OCI-M2 (cell line): ENCODE data around the gene PRRC2A.

ENCODE experiments used
- DNase-seq: peaks from one replicate; lab custom pipeline; 2025; ENCODE audit not compliant: unreplicated experiment; lab: John Stamatoyannopoulos, UW

The PRRC2A gene

DNA sequence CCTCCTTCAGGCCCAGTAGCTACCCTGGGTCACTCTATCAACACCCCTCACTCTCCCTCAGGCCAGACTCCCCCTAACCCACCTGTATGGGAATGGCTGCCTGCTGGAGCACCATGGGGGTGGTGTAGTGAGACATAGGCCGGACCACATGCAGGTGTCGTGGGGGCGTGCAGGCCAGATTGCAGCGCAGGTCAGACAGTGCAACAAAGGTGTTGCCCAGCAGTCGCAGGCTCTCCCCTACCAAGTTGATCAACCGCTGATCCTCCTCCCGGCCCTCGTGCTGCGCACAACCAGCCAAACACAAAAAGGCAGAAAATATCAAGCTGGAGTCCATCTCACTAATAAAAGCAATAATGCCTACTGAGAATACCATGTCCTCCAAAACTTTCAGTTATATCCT, 24.8 kb downstream of the PRRC2A start:
- DNase-seq = no peak

DNA sequence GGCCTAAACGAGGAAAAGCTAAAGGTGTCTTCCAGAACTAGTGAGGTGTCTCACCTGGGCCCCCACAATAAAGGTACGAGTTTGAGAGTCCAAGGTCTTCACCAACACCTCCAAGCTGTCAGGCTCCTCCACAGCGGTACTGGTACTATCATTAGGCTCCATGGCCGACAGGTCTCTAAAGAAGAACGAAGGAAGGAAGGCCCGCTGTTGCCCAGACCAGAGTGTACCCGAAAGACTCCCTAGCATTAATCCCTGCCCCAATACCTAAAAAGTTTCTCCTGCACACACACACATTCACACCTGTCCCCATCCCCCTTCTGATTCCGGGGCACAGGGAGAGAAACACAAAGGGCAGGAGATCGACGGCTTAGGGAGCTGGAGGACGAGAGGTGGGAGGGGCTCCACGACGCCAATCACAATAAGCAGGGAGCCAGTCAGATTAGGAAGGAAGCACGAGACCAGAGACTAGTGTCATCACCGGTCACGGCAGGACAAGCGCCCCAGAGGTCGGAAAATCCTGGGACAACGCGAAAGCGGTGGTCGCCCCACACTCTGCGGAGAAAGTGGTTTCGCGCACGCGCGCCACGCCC, 31.2 kb downstream of the PRRC2A start:
- DNase-seq = no peak

DNA sequence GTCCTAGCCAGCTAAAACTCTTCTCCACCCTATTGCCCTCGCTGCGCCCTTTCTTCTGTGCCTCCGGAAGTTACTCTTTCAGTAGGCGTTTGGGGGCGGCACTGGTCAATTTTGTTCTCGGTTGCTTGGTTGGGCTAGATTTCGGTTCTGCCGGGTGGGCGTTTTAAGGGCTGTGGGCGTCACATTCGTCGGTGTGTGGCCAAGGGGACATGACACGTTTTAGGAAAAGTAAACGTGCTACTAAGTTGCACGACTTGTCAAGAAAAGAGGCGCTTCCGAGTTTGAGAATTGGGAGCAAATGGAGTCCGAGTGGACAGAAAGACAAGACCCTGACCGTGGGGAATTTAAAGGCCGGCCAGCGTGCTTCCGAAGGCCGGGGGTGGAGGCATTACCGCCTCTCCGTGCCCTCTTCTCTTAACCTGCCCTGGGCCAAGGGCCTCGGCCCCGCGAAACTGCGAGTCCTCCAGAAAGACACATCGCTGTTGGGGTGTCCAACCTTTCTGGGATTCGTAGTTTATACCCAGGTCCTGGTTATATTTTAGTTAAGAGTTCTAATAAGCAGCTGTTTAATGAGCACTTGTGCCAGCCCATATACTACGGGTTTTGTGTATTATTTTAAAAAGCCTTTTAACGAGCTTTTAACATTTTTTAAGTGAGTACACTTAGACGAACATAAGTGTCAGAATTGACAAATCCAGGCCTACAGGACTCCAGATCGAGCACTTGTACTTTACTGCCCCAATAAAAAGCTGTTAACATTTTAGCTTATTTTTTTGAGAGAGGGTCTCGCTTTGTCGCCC, 32.6 kb downstream of the PRRC2A start:
- no peak for DNase-seq

DNA sequence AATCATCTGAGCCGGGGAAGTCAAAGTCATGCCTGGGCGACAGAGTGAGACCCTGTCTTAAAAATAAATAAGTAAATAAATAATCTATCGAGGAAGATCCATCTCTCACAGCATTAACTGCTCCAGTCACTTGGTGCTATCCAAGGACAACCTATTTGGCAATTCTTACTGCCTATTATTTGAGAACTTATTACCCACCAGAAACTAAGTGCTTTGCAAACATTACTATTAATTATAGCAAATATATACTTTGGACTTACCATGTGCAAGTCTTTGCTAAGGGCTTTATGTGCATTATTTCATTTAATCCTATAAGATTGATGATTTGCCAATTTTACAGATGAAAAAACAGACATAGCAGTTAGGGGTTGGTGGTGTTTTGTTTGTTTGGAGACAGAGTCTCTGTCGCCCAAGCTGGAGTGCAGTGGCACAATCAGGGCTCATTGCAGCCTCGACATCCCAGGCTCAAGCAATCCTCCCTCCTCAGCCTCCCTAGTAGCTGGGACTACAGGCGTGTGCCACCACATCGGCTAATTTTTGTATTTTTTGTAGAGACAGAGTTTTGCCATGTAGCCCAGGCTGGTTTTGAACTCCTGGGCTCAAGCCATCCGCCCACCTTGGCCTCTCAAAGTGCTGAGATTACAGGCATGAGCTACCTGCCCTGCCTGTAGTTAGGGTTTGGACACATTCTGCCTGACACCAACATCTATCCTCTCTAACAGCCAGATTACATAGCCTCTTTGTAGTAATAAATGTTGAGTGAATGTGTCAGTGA, 34.2 kb downstream of the PRRC2A start:
- no peak for DNase-seq

DNA sequence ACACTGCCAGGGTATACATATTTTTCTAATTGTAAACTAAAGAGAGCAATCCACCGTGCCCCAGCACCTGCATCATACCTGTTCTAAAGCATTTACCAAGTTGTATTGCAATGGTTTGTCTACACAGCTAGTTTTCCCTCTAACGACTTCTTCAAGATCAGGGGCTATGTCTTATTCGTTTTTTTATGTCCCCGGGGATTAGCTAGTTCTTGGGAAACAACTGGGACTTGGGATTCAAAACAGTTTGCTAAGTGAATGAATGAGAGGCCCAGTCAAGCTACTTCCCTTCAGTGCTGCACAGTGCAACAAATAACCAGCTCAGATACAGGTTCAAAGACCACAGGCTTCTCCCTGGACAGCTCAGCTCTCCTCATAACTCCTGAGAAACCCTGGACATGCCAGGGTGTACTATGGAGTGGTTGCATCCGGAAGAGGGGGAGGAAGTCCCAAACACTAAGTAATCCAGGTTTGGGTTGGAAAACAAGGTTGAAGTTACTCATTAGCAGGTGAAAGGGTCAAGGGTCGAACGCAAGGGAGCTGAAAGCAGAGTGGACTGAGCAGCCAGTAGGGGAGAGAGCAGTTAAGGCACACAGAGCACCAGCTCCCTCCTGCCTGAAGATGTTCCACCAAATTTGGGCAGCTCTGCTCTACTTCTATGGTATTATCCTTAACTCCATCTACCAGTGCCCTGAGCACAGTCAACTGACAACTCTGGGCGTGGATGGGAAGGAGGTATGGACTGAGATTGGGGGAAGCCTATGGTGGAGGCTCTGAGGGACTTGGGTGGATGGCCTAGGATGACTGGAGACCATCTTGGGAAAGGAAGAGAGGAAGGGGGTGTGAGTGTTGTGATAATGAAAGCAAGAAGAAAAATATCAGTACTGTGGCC, 35.1 kb downstream of the PRRC2A start, which contains the start of gene APOM:
APOM (plus strand) TSS at position 546 of the 889 bp plus-strand sequence; CDS start at position 619, 73 bp downstream.
- no peak for DNase-seq

DNA sequence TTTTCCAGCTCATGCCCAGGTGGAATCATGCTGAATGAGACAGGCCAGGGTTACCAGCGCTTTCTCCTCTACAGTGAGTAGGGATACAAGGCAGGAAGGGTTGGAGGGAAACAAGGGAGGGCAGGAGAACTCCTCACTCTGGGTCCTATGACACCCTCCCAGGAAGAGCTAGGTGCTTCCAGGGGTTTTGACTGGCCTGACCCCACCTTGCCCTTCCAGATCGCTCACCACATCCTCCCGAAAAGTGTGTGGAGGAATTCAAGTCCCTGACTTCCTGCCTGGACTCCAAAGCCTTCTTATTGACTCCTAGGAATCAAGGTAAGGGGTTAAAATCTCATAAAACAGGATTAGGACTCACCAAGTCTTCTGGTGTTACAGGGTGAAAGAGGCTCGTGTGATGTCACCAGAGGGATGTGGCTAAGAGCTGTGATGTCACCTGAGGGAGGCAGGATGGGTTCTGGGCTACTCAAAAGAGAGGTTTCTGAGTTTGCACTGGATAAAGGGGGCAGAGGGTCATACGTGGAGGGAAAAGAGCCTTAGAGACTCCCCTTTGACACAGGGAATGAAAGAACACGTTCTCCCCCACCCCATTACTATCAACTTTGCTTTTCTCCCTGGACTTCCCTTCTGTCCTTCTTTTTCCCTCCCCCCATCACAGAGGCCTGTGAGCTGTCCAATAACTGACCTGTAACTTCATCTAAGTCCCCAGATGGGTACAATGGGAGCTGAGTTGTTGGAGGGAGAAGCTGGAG, 37.1 kb downstream of the PRRC2A start:
- DNase-seq = no peak

DNA sequence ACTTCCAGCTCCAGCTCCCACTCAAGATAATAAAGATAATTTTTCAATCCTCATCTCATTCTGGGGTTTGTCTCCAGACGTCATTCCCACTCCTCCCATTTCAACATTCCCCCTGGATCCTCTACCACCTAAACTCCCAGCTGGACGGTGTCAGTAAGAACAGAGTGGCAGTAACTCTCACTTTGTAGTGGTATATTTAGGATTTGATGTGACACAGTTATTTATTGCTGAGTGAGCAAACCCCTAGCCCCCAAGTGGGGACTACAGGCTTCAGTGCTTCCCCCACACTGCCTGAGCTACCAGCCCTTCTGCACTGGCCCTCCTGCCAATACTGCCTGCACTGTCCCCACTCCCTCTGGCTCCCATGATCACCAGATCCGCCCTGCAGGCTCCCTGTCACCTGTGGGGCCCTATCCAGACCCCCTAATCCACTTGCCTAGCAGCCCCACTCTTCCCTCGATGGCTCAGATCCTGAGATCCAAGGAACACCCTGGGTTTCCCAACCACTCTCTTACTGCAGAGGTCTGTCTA, 37.7 kb downstream of the PRRC2A start:
- DNase-seq = no peak

DNA sequence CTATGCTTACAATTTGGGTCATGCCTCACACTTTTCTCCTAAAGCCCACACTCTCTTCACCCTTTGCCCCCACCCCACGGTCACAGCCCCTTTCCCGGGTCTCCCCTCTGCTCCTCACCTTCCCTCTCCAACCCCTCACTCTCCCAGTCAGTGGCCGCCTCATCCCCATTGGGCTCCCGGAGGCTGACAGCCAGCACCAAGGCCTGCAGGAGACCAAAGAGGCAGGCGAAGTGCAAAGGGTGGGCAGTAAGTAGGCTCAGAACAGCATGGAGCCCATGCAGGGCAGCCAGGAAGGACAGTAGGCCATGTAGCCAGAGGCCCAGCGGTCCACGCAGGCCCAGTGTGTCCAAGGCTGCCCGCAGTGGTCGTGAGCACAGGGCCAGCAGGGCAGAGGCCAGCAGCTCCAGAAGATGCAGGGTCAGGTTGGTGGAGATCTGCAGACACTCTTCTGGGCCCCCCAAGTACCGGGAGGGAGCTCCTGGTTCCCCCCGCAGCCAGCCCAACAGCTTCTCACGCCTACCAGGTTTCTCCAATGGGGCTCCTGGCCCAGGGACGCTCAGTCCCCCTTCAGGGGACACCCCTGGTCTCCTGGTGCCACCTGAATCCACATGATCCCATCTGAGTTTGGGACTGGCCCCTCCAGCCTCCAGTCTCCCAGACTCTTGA, 38.6 kb downstream of the PRRC2A start:
- no peak for DNase-seq

DNA sequence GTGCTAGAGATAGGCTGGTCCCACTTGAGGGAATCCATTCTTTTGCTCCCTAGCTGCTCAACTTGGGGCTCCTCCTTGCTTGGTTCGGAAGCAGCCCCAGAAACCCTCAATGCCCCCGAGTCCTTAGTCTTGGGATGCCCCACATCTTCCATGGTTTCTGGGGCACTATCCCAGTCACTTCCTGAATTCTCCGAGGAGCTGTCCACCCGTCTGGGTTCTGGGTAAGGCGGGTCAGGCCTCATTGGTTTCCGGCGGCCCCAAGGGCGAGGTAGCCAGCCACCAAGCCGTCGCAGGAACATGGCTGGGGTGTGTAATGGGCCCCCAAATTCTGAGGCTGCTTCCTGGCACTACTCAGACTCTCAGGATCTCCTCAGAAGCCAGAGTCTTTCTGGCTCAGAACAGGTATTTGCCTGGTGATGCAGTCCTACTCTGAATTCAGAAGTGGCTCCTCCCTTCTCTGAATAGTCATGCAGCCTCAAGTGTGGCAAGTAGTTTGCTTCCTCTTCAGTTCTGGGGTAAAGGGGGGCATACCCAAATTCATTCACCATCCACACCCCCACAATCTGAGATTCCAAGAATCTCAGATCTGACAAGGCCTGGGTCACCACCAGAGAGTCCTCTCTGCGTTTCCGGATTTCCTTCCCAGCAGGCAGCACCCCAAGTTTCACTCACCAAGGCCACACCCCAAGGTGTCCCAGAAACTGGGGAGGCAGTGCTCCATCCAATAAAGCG, 39.3 kb downstream of the PRRC2A start:
- DNase-seq = no peak

DNA sequence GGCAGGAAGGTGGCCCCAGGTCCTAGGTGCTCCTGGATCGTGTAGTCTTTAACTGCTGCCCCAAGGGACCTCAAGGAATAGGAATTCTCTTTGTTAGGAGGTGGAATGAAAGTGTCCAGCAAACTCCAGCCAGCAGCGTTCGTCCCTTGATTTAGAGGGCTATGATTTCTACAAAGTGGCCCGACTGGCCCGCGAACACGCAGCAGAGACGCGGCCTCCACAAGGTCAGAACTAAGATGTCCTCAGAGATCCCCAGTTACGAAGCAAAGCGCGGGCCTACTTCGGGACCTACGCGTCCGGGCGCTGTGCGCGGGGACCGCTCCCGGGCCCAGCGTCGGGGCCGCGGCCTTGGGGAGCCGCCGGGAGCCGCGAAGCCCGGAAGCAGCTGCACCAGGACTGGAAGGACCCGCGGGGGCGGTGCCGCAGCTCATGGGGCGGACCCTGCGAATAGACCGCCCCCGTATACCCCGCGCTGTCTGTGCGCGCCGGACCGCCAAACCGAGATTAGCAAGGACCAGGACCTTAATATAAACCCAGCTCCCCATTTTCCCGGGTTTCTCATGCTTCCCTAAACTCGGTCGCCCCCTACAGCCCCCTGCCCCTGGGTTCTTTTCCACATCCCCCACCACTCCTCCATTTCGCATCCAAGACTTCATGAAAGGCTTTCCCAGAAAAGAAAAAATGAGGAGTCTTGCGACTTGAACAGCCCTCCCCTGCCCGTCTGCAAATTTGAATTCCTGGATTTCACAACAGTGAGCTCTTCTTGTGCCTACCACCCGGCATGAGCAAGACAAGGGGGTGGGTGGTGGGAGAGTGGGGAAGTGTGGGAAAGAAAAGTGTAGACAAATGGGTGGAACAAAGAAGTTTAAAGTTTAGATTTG, 40.1 kb downstream of the PRRC2A start, which contains the start of gene C6orf47:
C6orf47 (minus strand) TSS at position 398 of the 881 bp plus-strand sequence. CDS start 831 bp downstream, outside the sequence.
- peak; percentile 57 for DNase-seq

DNA sequence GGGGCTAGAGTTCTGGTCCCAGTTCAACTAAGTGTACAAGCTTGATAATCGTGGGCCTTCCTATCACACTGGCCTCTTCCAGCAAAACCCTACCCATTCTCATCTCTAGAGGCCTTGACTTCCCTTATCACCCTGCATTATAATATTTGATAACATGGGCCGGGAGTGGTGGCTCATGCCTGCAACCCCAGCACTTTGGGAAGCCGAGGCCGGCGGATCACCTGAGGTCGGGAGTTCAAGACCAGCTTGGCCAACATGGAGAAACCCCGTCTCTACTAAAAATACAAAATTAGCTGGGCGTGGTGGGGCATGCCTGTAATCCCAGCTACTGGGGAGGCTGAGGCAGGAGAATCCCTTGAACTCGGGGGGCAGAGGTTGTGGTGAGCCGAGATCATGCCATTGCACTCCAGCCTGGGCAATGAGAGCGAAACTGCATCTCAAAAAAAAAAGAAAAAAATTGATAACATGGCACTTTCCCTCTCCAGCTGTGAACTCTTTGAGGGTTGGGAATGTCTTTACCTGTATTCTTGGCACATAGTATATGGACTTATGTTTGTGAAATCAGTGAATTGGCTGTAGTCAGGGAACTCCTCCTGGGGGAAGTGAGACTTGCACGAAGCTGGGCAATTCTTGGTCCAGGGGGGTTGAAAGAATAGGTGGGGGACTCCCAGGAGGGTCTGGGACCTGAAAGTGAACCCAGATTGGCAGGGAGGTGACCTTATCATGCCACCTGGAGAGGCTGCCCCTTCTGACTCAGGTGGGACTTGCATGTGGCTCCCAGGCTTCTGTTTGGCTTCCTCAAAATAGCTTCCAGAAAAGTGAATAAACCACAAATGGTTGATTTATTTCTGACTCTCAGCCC, 41.0 kb downstream of the PRRC2A start:
- DNase-seq = no peak

DNA sequence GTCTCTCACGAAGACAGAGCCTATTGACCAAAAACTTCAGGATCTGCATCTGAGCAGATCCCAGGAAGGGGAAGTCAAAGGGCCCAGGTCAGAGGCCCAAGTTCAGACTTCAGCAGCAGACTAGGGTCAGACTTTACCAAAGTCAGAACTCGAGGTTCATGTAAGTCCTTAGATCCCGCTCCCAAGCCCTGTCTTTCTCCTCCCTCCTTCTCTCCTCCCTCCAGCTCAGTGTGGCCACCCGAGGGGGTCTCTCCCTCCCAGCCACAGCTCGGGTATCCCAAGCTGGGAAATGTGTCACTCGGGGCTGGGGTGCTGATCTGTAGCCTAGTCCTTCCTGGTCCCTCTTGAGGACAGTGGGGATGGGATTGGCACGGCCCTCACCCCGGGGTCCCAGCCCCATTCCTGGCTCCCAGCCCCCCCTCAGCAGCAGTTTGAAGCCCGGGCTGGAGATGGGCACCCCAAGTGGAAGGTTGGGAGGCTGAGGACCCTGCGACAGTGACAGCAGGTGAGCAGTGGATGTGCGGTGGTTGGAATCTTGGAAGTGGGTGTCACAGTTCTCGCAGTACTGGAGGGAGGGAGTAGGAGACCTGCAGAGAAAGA, 41.7 kb downstream of the PRRC2A start:
- DNase-seq = no peak

DNA sequence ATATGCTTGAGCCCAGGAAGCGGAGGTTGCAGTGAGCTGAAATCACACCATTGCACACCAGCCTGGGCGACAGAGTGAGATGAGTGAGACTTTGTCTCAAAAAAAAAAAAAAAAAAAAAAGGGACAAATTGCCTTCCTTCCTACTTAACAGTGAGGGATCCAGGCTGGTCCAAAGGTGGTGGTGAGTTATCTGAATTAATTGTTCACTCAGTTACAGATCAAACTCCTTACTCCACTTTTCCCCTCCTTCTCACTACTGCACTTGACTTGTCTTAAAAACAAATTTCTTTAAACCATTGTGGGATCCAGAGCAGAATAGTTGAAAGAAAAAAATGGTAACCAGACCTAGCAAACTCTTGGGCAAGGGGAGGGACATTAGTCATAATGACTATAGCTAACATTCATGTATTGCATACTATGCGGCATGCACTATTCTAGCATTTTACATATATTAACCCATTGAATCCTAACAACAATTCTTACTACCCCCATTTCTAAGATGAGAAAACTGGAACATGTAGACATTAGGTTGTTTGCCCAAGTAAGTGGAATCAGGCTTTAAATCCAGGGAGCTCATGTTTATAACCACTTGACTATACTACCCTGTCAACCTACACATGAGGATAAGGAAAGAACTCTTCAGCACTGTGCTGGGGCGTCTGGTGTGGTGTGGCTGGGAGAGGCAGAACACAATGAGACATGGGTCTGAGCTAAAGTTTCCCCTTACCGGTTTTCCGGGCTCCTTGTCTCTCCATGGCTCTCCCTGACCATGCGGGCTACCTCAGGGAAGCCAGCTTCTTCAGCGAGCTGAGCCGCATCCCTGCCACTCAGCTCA, 42.8 kb downstream of the PRRC2A start:
- no peak for DNase-seq

DNA sequence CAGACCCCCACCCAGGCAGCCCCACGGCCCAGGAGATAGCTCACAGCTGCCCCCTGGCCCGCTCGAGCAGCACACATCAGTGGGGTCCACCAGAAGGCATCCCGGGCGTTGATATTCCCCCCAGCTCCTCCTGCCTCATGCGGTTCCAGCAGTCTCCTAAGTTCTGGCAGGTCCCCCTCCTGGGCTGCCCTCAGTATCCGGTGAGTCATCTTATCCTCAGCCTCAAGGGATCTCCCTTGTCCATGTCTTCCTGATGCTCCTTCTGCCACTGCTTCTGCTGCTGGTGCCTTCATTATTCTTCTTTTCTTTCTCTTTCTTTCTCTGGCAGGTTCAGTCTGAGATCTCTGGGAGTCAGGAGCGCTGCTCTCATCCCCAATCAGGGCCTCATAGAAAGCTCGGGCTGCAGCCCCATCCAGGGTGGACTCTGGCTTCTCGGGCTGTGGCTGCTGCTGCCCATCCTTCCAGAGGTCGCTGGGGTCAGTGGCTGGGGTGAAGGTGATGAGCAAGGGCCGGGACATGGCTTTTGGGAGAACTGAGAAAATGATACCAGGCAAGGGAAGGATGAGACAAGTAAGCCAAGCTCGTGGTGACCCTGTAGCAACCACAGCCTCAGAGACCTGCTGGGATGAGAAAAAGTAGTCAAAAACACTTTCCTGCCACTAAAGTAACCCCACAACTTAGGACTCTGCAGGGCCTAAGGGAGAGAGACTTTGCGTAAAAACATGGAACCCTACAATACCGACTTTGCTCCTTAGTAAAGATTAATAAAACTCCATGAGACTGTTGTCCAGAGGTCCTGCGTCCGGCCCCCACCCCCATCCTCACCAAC, 43.7 kb downstream of the PRRC2A start:
- DNase-seq = no peak
